Glutamatergic neuron (in vitro differentiated cells): ENCODE data around the gene TMEM150B. TPM values are rescaled to one million over a fixed set of nuclear protein-coding genes. Genes with fewer than 3 reads are reported as not detected.

Experiments
- DNase-seq: peaks from one replicate; pipeline ENCODE4 v3.0.0; 2022
- H3K27ac Mint-ChIP-seq: one replicate; pipeline ENCODE4 v1.8.0; 2020; ENCODE audit warnings: mild to moderate bottlenecking, mixed read lengths, inconsistent platforms; ENCODE audit not compliant: unreplicated experiment
- H3K27me3 Mint-ChIP-seq: one replicate; pipeline ENCODE4 v1.8.0; 2020; ENCODE audit warnings: mild to moderate bottlenecking, moderate library complexity, mixed read lengths, inconsistent platforms; ENCODE audit not compliant: unreplicated experiment
- H3K36me3 Mint-ChIP-seq: one replicate; pipeline ENCODE4 v1.8.0; 2020; ENCODE audit warnings: mild to moderate bottlenecking, mixed read lengths, inconsistent platforms; ENCODE audit not compliant: unreplicated experiment
- H3K4me1 Mint-ChIP-seq: one replicate; pipeline ENCODE4 v1.8.0; 2020; ENCODE audit warnings: mild to moderate bottlenecking, low read depth, mixed read lengths, inconsistent platforms; ENCODE audit not compliant: unreplicated experiment
- H3K4me3 Mint-ChIP-seq: one replicate; pipeline ENCODE4 v1.8.0; 2020; ENCODE audit warnings: mild to moderate bottlenecking, mixed read lengths, inconsistent platforms; ENCODE audit not compliant: unreplicated experiment
- H3K9me3 Mint-ChIP-seq: one replicate; pipeline ENCODE4 v1.8.0; 2020; ENCODE audit warnings: mild to moderate bottlenecking, moderate library complexity, mixed read lengths, inconsistent platforms; ENCODE audit not compliant: unreplicated experiment
- long read RNA-seq: library from polyadenylated mRNA; unstranded; transcript quantifications from one replicate; pipeline ENCODE4 v2.0.0, GENCODE V29; 2020; ENCODE audit not compliant: unreplicated experiment
- total RNA-seq: library from RNA; stranded (reverse); fragmentation: NEBNext Ultra II Directional; extraction: Animal tissue kit (Norgen Biotek cat#: 25700); gene quantifications from one replicate; pipeline ENCODE4 v1.2.1, GENCODE V29; 2021; ENCODE audit not compliant: unreplicated experiment
- TF ChIP-seq, protein P1 (sequence below): fragments of 200-600 bp; sonication (generic); IDR thresholded peaks from one replicate; pipeline ENCODE4 v1.5.0; 2021; ENCODE audit not compliant: partially characterized antibody, unreplicated experiment

The TMEM150B gene
- total RNA-seq = not detected
- long read RNA-seq = 0 reads

DNA sequence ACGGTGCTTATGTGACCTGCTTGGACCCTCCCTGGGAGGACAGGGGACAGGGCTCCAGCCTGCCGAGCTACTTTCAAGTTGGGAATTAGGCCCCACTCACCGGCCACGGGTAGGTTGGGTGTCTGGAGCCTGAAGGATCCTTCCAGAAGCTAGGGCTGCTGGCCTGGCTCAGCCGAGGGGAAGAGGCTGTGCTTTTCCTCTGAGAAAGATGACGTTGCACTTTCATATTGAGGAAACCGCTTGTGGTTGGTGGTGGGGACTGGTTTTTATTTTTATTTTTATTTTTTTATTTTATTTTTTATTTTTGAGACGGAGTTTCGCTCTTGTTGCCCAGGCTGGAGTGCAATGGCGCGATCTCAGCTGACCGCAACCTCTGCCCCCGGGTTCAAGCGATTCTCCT is at the start of gene TMEM150B:
Gene TMEM150B, minus strand, starts transcription at position 170 of the 400 bp plus-strand sequence. CDS start 4,305 bp downstream, outside the sequence.
- H3K27ac Mint-ChIP-seq = no peak within 1 kb of the TSS
- no peaks in the 10 kb centered on the region for H3K4me1 Mint-ChIP-seq

DNA sequence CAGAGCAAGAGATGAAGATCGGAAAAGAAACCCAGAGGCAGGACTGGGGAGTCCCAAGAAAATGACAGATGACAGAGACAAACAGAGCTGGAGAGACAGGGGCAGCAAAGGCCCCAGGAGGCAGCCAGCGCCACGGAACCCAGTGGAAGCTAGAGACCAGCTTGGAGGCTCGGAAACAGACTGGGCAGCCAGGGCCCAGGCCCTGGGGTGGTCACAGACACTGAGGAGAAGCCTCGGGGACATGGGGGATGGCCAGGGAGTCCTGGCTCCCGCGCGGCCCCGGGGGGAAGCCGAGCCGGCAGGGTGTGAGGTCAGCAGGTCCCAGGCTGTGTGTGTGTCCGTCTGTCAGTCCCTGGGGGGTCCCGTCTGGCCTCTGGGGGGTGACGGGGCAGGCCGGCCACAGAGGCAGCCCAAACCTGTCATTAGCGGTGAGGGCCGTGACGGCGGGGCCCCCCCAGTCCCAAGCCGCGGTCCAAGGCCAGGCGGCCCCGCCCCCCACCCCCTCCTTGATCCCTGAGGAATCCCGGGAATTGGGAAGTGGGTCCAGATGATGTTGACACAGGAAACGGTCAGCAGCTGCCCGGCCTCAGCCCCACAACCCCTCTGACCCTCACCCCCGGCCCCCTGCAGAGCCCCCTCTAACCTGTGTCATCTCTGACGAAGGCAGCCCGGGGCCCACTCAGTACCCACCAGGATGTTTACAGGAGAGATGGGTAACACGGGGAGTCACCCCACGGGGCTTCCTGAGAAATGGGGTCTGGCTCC is 49.0 kb upstream of the TMEM150B start:
- Mint-ChIP-seq H3K4me1 (peaks cover 23% of the 10 kb centered on the region), H3K27ac (peak overlapping the region; percentile 90), H3K36me3 (no peaks in the 10 kb centered on the region), H3K4me3 (peak overlapping the region; percentile 83), H3K27me3 (peaks cover 13% of the 10 kb centered on the region), H3K9me3 (peaks cover 15% of the 10 kb centered on the region)
- DNase-seq = peak; percentile 67
- TF ChIP-seq, protein P1, sequence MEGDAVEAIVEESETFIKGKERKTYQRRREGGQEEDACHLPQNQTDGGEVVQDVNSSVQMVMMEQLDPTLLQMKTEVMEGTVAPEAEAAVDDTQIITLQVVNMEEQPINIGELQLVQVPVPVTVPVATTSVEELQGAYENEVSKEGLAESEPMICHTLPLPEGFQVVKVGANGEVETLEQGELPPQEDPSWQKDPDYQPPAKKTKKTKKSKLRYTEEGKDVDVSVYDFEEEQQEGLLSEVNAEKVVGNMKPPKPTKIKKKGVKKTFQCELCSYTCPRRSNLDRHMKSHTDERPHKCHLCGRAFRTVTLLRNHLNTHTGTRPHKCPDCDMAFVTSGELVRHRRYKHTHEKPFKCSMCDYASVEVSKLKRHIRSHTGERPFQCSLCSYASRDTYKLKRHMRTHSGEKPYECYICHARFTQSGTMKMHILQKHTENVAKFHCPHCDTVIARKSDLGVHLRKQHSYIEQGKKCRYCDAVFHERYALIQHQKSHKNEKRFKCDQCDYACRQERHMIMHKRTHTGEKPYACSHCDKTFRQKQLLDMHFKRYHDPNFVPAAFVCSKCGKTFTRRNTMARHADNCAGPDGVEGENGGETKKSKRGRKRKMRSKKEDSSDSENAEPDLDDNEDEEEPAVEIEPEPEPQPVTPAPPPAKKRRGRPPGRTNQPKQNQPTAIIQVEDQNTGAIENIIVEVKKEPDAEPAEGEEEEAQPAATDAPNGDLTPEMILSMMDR = no peak

More for the DNA sequence above, at the start of gene TMEM150B:
- no peaks in the 10 kb centered on the region for H3K36me3 Mint-ChIP-seq
- peaks cover 11% of the 10 kb centered on the region for H3K27me3 Mint-ChIP-seq
- peaks cover 13% of the 10 kb centered on the region for H3K9me3 Mint-ChIP-seq
- no peak within 1 kb of the TSS for H3K4me3 Mint-ChIP-seq
- DNase-seq = no peak
- TF ChIP-seq, protein P1 = no peak

DNA sequence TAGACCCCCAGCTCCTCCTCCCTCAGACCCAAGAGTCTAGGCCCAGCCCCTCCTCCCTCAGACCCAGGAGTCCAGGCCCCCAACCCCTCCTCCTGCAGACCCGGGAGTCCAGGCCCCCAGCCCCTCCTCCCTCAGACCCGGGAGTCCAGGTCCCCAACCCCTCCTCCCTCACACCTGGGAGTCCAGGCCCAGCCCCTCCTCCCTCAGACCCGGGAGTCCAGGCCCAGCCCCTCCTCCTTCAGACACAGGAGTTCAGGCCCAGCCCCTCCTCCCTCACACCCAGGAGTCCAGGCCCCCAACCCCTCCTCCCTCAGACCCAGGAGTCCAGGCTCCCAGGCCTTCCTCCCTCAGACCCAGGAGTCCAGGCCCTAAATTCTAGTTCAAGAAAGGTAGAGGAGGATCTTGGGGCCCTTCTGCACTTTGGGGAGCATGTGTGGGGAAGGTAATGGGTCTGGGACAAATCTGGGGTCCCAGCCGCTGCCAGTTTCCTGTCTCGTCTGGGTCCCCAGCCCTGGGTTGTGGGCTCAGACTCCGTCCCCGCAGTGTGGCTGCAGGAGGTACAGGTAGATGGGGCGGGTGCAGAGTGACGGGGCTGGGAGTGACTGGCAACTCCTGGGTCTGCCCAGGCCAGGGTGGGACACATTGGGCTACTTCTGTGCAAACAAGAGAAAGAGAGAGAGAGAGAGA is 48.3 kb upstream of the TMEM150B start:
- H3K4me3 Mint-ChIP-seq = peak overlapping the region; percentile 83
- peaks cover 23% of the 10 kb centered on the region for H3K4me1 Mint-ChIP-seq
- TF ChIP-seq, protein P1 = no peak
- peaks cover 11% of the 10 kb centered on the region for H3K9me3 Mint-ChIP-seq
- no peak for DNase-seq
- H3K27ac Mint-ChIP-seq = peak overlapping the region; percentile 90
- H3K36me3 Mint-ChIP-seq = no peaks in the 10 kb centered on the region
- H3K27me3 Mint-ChIP-seq = peaks cover 12% of the 10 kb centered on the region

DNA sequence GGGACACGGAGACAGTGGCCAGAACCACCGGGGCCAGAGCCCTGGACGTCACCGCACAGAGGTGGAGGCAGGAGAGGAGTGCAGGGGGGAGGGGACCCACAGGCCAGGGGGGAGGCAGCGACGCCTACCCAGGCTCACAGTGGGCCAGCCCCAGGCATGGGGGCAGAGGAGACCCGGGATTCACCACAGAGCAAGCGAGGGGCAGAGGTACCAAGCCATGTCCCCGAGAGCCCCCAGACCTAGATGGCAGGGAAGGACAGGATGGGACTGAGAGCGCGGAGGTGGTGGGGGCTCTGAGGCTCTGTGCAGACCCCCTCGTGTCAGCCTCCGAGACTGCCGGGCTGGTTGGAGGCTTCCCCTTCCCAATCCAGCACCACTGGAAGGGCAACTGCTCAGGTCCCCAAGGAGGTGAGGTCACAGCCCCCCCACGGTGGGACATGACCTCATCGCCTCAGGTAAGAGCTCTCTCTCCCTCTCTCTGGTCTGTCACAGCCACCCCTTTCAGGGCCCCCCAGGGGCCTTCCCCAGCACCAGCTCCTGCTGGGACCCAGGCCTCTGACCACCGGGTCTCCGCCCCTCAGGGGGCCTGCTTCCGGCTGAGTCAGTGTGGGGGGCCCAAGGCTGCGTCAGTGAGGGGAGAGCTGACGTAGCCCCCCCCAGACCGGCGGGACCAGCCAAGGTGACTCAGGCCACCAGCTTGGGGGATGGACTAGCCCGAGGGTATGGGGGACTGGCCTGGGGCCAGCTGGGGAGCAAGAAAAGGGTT is 47.4 kb upstream of the TMEM150B start:
- TF ChIP-seq, protein P1 = no peak
- no peaks in the 10 kb centered on the region for H3K36me3 Mint-ChIP-seq
- peak; percentile 54 for DNase-seq
- H3K4me1 Mint-ChIP-seq = peaks cover 21% of the 10 kb centered on the region
- H3K27ac Mint-ChIP-seq = no peak overlapping the region
- peak overlapping the region; percentile 60 for H3K4me3 Mint-ChIP-seq
- H3K9me3 Mint-ChIP-seq = peaks cover 11% of the 10 kb centered on the region
- H3K27me3 Mint-ChIP-seq = peaks cover 10% of the 10 kb centered on the region
